PC-3 (cell line): ENCODE measurements around the gene TBC1D8. TPM values are rescaled to one million over a fixed set of nuclear protein-coding genes. Genes with fewer than 3 reads are reported as not detected.

Experiments used
- ATAC-seq: fragments of 200-7000 bp; cut with Tn5 transposase; 2 replicates; pipeline ENCODE4 v1.9.1; 2020; ENCODE audit warnings: mild to moderate bottlenecking, moderate library complexity
- BruUV-seq: library from RNA; stranded (reverse); fragments of 400-500 nt; replicated peaks from 2 replicates; lab custom pipeline; 2021; lab: Mats Ljungman, UMichigan
- CTCF ChIA-PET: fragments of 300-600 bp; sonication (Branson Sonifier 250); formaldehyde crosslinking; loops from one replicate; lab custom pipeline; 2022; ENCODE audit warnings: antibody characterized with exemption; lab: Charles Lee
- POLR2A ChIA-PET: fragments of 300-600 bp; sonication (Branson Sonifier 250); formaldehyde crosslinking; loops from one replicate; lab custom pipeline; 2022; ENCODE audit warnings: antibody characterized with exemption; ENCODE audit not compliant: unreplicated experiment; lab: Charles Lee
- DNase-seq: peaks from one replicate; pipeline ENCODE4 v3.0.0-alpha.2; 2015
- H2AFZ ChIP-seq: fragments of 300-600 bp; sonication (generic); 2 replicates; pipeline ENCODE4 v1.6.0; 2016; ENCODE audit warnings: antibody characterized with exemption, low read length
- H3F3A ChIP-seq: fragments of 300-600 bp; sonication (generic); one replicate; pipeline ENCODE4 v1.6.0; 2017; ENCODE audit warnings: antibody characterized with exemption, low read length, control low read depth, mild to moderate bottlenecking; ENCODE audit not compliant: unreplicated experiment
- H3K27ac ChIP-seq: fragments of 300-600 bp; sonication (generic); 2 replicates; pipeline ENCODE4 v1.5.1; 2016; ENCODE audit warnings: mild to moderate bottlenecking, low read length
- H3K27me3 ChIP-seq: fragments of 300-600 bp; sonication (generic); 2 replicates; pipeline ENCODE4 v1.6.1; 2016; ENCODE audit warnings: low read length, mixed read lengths
- H3K36me3 ChIP-seq: fragments of 300-600 bp; sonication (generic); 2 replicates; pipeline ENCODE4 v1.6.1; 2016; ENCODE audit warnings: low read depth, mixed run types, low read length, mixed read lengths
- H3K4me1 ChIP-seq: fragments of 300-600 bp; sonication (generic); 2 replicates; pipeline ENCODE4 v1.5.1; 2016; ENCODE audit warnings: low read length; ENCODE audit not compliant: insufficient read depth
- H3K4me2 ChIP-seq: fragments of 300-600 bp; sonication (generic); 2 replicates; pipeline ENCODE4 v1.6.0; 2016; ENCODE audit warnings: low read length
- H3K4me3 ChIP-seq: fragments of 300-600 bp; sonication (generic); 2 replicates; pipeline ENCODE4 v1.5.1; 2016; ENCODE audit warnings: mild to moderate bottlenecking, low read length, mixed read lengths
- H3K79me2 ChIP-seq: fragments of 300-600 bp; sonication (generic); 2 replicates; pipeline ENCODE4 v1.6.1; 2017; ENCODE audit warnings: low read length, mixed read lengths
- H3K9ac ChIP-seq: fragments of 300-600 bp; sonication (generic); 2 replicates; pipeline ENCODE4 v1.6.0; 2016; ENCODE audit warnings: mild to moderate bottlenecking, low read length
- H3K9me2 ChIP-seq: fragments of 300-600 bp; sonication (generic); replicated peaks from 2 replicates; pipeline ENCODE4 v1.6.1; 2016; ENCODE audit warnings: mixed run types, low read length, mixed read lengths
- H3K9me3 ChIP-seq: fragments of 300-600 bp; sonication (generic); 2 replicates; pipeline ENCODE4 v1.6.1; 2016; ENCODE audit warnings: low read length, mixed read lengths
- H4K20me1 ChIP-seq: fragments of 300-600 bp; sonication (generic); 2 replicates; pipeline ENCODE4 v1.6.1; 2016; ENCODE audit warnings: low read length, mixed read lengths
- EZH2 ChIP-seq: fragments of 300-600 bp; sonication (generic); IDR thresholded peaks from one replicate; pipeline ENCODE4 v1.6.1; 2017; ENCODE audit warnings: antibody characterized with exemption, mild to moderate bottlenecking, low read length; ENCODE audit not compliant: unreplicated experiment
- EZH2phosphoT487 ChIP-seq: fragments of 300-600 bp; sonication (generic); IDR thresholded peaks from 2 replicates; pipeline ENCODE4 v1.6.1; 2018; ENCODE audit warnings: mild to moderate bottlenecking, antibody characterized with exemption, low read length, borderline replicate concordance
- intact Hi-C: fragments of 100-400 bp; cut with micrococcal nuclease; formaldehyde crosslinking; loops from 2 replicates; pipeline ENCODE4 v1.9.0; 2023
- total RNA-seq: library from RNA; depleted of rRNA; stranded (reverse); fragments of >200 nt; gene quantifications from 2 replicates; pipeline ENCODE4 v1.2.3, GENCODE V29; 2014
- TF ChIP-seq, protein P1 (sequence below): fragments of 300-600 bp; sonication (generic); conservative IDR thresholded peaks from 2 replicates; pipeline ENCODE4 v1.5.1; 2017; ENCODE audit warnings: antibody characterized with exemption, low read depth, mild to moderate bottlenecking, low read length

Gene TBC1D8
- total RNA-seq, 1 experiment from 2014 or later, result 39.7 TPM

DNA sequence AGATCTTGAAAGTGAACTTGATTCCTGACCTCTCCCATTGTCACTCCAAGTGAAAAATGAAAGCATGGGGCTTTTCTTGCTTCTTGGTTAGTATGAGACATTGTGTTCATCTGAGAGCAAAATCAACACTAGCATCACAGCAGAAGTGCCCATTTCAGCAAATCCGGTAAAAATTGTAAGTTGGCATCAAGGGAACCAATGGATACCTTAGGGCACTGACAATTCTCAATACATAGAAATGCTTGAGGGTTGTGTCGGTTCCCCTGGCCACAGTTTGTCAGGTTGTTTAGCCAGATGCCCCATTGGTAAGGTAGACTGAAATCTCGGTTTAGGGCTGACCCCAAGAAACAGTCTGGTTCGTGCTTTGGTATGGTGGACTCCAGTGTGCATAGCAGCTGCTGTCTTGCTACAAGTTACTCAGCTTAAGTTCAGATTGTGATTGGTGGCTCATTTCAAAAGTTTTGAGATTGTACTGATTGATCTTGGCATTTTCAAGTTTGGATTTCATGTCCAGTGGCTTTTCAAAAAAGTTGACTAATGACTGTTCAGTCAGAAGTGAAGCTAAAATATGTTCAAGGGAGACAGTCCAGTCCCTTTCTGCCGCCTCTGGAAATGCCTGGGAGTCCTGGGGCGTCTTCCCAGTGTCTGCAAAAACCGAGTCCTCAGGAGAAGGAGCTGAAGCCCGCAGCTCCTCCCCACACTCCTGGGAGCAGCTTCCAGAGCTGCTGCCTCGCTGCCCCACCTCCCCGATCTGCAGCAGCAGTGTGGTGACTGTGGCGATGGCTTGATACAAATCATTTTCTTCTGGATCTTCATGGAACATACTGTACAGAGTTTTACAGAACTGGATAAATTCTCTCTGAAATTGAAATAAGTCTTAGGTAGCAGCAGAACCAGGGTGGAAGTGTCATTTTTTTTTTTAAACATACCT is 143.5 kb downstream of the TBC1D8 start:
- Histone ChIP-seq H4K20me1 (peaks cover 48% of the 10 kb centered on the region), H3K36me3 (peaks cover 69% of the 10 kb centered on the region), H3K4me2 (no peak overlapping the region), H3K27ac (no peak overlapping the region), H3K79me2 (peaks cover 32% of the 10 kb centered on the region), H3K27me3 (no peaks in the 10 kb centered on the region), H3K9me3 (no peaks in the 10 kb centered on the region), H3K9me2 (no peaks in the 10 kb centered on the region), H2AFZ (no peak overlapping the region), H3K9ac (no peak overlapping the region), H3K4me1 (peaks cover 10% of the 10 kb centered on the region), H3K4me3 (no peak overlapping the region), H3F3A (peaks cover 9% of the 10 kb centered on the region)
- TSS peak; percentile 33 for BruUV-seq
- intact Hi-C loops, result no loop called here
- CTCF ChIA-PET, result no interaction called here
- DNase-seq (no peak), ATAC-seq (no peak)
- no peak for TF ChIP-seq EZH2
- TF ChIP-seq, protein P1, sequence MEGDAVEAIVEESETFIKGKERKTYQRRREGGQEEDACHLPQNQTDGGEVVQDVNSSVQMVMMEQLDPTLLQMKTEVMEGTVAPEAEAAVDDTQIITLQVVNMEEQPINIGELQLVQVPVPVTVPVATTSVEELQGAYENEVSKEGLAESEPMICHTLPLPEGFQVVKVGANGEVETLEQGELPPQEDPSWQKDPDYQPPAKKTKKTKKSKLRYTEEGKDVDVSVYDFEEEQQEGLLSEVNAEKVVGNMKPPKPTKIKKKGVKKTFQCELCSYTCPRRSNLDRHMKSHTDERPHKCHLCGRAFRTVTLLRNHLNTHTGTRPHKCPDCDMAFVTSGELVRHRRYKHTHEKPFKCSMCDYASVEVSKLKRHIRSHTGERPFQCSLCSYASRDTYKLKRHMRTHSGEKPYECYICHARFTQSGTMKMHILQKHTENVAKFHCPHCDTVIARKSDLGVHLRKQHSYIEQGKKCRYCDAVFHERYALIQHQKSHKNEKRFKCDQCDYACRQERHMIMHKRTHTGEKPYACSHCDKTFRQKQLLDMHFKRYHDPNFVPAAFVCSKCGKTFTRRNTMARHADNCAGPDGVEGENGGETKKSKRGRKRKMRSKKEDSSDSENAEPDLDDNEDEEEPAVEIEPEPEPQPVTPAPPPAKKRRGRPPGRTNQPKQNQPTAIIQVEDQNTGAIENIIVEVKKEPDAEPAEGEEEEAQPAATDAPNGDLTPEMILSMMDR, result no peak
- TF ChIP-seq EZH2phosphoT487, result no peak
- POLR2A ChIA-PET, result no interaction called here

DNA sequence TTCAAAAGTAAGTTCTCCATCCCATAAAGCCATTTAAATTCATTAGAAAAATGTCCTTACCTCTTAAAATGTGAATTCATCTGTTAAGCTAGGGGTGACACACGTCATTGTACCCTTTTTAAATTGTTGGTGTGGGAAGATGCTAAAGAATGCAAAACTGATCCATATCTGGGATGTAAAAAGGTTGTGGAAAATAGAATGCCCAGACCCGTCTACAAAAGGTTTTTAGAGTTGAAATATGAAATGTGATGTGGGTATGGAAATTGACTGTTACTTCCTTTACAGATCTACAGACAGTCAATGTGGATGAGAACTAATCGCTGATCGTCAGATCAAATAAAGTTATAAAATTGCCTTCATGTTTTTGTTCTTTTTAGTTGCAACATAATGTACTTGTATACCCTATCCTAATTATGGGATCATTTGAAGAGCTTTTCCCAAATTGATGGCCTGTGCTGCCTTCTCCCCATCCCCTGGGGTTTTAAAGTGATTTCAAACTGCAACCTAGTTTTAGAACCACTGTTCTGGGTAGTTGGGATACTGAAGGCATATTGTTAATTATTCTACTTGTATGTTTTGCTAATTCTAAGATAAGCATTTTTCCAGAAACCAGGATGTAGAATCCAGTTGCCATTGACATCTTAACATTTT is 145.0 kb downstream of the TBC1D8 start:
- DNase-seq (no peak), ATAC-seq (no peak)
- Histone ChIP-seq H3K27me3 (no peaks in the 10 kb centered on the region), H3K27ac (no peak overlapping the region), H3K9me2 (no peaks in the 10 kb centered on the region), H3K4me3 (no peak overlapping the region), H4K20me1 (peaks cover 44% of the 10 kb centered on the region), H3K36me3 (peaks cover 70% of the 10 kb centered on the region), H3K79me2 (peaks cover 39% of the 10 kb centered on the region), H3K9me3 (no peaks in the 10 kb centered on the region), H3F3A (peaks cover 3% of the 10 kb centered on the region), H2AFZ (no peak overlapping the region), H3K9ac (no peak overlapping the region), H3K4me2 (no peak overlapping the region), H3K4me1 (peaks cover 16% of the 10 kb centered on the region)
- POLR2A ChIA-PET, result interaction anchor here (0.7 kb wide), 1 partner anchor 115 kb away, joined by 4 read pairs; no protein-coding TSS in a partner anchor
- TF ChIP-seq EZH2phosphoT487 (no peak), EZH2 (no peak)
- TF ChIP-seq, protein P1, result no peak
- CTCF ChIA-PET, result no interaction called here
- no TSS peak for BruUV-seq
- intact Hi-C loops, result no loop called here
